Motor neuron (in vitro differentiated cells): ENCODE data around the gene PLK3. TPM values are rescaled to one million over a fixed set of nuclear protein-coding genes. Genes with fewer than 3 reads are reported as not detected.
A peak's percentile ranks its signal among the peaks of the same experiment; 100 is the strongest.
"Not testable (repeated sequence)": the region's sequence is repeated elsewhere in the genome, so short reads cannot be mapped to it uniquely, and the experiment has no call there.

Source experiments
- ATAC-seq, 8 experiments: fragments of 200-7000 bp; cut with Tn5 transposase; replicated peaks in 6 of 8; 2 replicates each; pipeline ENCODE4 v1.8.0; 2021; ENCODE audit warnings: mild to moderate bottlenecking in 8 of 8, moderate library complexity in 8 of 8
- H3K27ac ChIP-seq, 2 donors: fragments of 250-450 bp; sonication (Bioruptor Pico); 2 replicates each; pipeline ENCODE4 v1.9.0; 2021; ENCODE audit warnings: antibody characterized with exemption in 2 of 2, mild to moderate bottlenecking in 2 of 2, moderate library complexity in 1 of 2
- H3K4me1 ChIP-seq, 2 donors: fragments of 250-450 bp; sonication (Bioruptor Pico); replicated peaks in 1 of 2; 2 replicates each; pipeline ENCODE4 v1.6.1; 2021; ENCODE audit warnings: antibody characterized with exemption in 2 of 2, mild to moderate bottlenecking in 2 of 2, moderate library complexity in 1 of 2
- H3K4me3 ChIP-seq, 5 donors: fragments of 250-450 bp; sonication (Bioruptor Pico); 2 replicates each; pipeline ENCODE4 v1.9.0; 2021; ENCODE audit warnings: antibody characterized with exemption in 5 of 5, mild to moderate bottlenecking in 5 of 5, moderate library complexity in 4 of 5
- WGBS, 10 experiments: fragments of 450-650 bp; shearing (Covaris generic); methylation state at CpG; one replicate each; pipeline ENCODE4 v1.0.0; 2022; 5-methylcytosine and 5-hydroxymethylcytosine counted together
- in situ Hi-C, 9 experiments: fragments of 400-800 bp; cut with MboI; loops; one replicate each; pipeline ENCODE4 v1.15.0; 2021; ENCODE audit warnings: low sequenced_read_pairs in 9 of 9, low pct_unique_long_range_greater_than_20kb in 2 of 9; ENCODE audit not compliant: unreplicated experiment in 9 of 9
- total RNA-seq, 8 experiments: library from RNA; unstranded; fragments of 300-600 nt; gene quantifications; 2 replicates each; pipeline versions ENCODE4 v1.2.3 to v1.2.4, GENCODE V29; 2022

The PLK3 gene
- total RNA-seq, 8 experiments from 2014 or later = 17.4 to 48.5 (median 28.3) TPM

- Histone ChIP-seq H3K27ac (no peak overlapping the region), H3K4me3 (no peak overlapping the region), H3K4me1 (peaks cover 0 to 6% of the 10 kb centered on the region in 2 donors)
- WGBS, 10 experiments = 62 to 100% (median 89%) methylated on average over 1 to 9 of the region's 9 CpGs; no CpG with 5 or more reads in 3 of the 10 experiments
- in situ Hi-C loops = no loop called here
- ATAC-seq = peak in 1 of 8 experiments; percentile 2
Observed at GRCh38 chr1:44792736-44793502, 7.3 kb upstream of the PLK3 start.

- WGBS, 10 experiments = 29 to 100% (median 94%) methylated on average over 1 to 7 of the region's 8 CpGs; no CpG with 5 or more reads in 2 of the 10 experiments
- H3K27ac ChIP-seq, ATAC-seq, H3K4me3 ChIP-seq, in situ Hi-C loops: not testable (repeated sequence)
- peaks cover 18 to 19% of the 10 kb centered on the region in 2 donors for H3K4me1 ChIP-seq
Observed at GRCh38 chr1:44797886-44798285, 2.3 kb upstream of the PLK3 start.

GRCh38 chr1:44798481-44799365 lies 1.5 kb upstream of the PLK3 start:
- 50 to 90% (median 86%) methylated on average over 1 to 9 of the region's 10 CpGs; no CpG with 5 or more reads in 2 of the 10 experiments for WGBS, 10 experiments
- in situ Hi-C loops = no loop called here
- H3K4me3 ChIP-seq = no peak overlapping the region
- H3K4me1 ChIP-seq = peaks cover 22% of the 10 kb centered on the region in 2 donors
- peak overlapping the region; percentile 91 to 92 for H3K27ac ChIP-seq
- no peak for ATAC-seq

DNA sequence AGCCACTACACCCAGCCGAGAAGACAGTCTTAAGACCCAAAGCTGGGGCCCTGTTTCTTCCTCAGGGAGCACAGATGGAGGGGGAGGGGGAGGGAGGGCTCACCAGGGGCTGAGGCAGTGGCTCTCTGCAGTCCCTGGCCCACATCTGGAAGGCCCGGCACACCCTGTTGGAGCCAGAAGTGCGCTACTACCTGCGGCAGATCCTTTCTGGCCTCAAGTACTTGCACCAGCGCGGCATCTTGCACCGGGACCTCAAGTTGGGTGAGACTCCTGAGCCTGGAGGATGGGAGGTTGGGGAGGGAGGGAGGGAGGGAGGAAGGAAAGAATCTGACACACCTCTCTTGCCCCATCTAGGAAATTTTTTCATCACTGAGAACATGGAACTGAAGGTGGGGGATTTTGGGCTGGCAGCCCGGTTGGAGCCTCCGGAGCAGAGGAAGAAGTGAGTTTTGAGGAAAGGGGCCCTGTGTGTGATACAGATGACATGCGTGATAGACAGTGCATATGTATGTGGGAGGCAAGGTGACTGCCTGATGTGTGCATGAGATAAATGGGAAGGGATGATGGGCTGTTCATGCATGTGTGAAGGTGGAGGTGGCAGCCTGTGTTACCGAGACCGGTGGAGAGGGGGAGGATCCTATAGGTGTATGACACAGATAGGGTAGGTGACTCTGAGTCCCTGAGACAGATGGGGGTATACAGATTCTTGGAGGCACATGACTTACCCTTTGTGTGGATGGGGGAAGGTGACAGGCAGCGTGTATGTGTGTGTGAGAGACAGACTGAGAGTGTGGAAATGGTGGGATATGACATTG lies 1.5 kb downstream of the PLK3 start:
- peak in 4 of 8 experiments; percentile 0 to 2 (median 0) for ATAC-seq
- Histone ChIP-seq H3K4me3 (peak overlapping the region; percentile 53 to 77 (median 63)), H3K27ac (peak overlapping the region; percentile 91 to 92), H3K4me1 (peaks cover 22 to 25% of the 10 kb centered on the region in 2 donors)
- in situ Hi-C loops = no loop called here
- 15 to 70% (median 60%) methylated on average over 1 to 6 of the region's 13 CpGs; no CpG with 5 or more reads in 3 of the 10 experiments for WGBS, 10 experiments

DNA sequence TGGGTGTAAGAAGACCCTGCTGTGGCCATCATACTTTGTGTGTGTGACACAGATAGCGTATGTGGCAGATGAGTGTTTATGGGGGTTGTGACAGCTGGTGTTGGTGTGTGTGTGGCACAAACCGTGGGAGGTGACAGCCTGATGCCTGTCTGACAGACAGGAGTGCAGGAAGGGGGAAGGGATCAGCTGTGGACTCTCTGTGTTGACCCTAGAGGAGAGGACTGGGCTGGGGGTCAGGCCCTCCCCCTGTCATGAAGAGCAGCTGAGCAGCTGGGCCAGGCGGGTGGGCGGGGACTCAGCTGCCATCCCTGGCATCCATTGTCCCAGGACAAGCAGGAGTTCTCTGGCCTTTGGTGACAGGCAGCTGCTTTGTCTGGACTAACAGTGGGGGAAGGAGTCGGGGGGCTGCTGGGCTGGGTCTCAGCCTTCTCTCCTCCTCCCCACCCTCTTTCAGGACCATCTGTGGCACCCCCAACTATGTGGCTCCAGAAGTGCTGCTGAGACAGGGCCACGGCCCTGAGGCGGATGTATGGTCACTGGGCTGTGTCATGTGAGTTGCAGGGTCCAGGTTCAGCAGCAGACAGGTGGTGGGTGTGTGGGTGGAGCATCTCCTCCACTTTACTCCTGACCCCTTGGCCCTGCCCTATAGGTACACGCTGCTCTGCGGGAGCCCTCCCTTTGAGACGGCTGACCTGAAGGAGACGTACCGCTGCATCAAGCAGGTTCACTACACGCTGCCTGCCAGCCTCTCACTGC lies 2.3 kb downstream of the PLK3 start:
- H3K4me1 ChIP-seq = peaks cover 30 to 33% of the 10 kb centered on the region in 2 donors
- WGBS, 10 experiments = 0 to 81% (median 27%) methylated on average over 1 to 6 of the region's 13 CpGs; no CpG with 5 or more reads in 2 of the 10 experiments
- peak in 4 of 8 experiments; percentile 0 to 9 (median 4) for ATAC-seq
- in situ Hi-C loops = no loop called here
- peak overlapping the region; percentile 53 to 77 (median 63) for H3K4me3 ChIP-seq
- H3K27ac ChIP-seq = peak overlapping the region; percentile 91 to 92

GRCh38 chr1:44803062-44803311 lies 2.8 kb downstream of the PLK3 start:
- Histone ChIP-seq H3K4me1 (peaks cover 35 to 38% of the 10 kb centered on the region in 2 donors), H3K4me3 (no peak overlapping the region), H3K27ac (peak overlapping the region; percentile 91 to 92)
- WGBS, 10 experiments = 78 to 100% (median 100%) methylated on average over 1 to 3 of the region's 9 CpGs; no CpG with 5 or more reads in 5 of the 10 experiments
- ATAC-seq = no peak
- in situ Hi-C loops = no loop called here

DNA sequence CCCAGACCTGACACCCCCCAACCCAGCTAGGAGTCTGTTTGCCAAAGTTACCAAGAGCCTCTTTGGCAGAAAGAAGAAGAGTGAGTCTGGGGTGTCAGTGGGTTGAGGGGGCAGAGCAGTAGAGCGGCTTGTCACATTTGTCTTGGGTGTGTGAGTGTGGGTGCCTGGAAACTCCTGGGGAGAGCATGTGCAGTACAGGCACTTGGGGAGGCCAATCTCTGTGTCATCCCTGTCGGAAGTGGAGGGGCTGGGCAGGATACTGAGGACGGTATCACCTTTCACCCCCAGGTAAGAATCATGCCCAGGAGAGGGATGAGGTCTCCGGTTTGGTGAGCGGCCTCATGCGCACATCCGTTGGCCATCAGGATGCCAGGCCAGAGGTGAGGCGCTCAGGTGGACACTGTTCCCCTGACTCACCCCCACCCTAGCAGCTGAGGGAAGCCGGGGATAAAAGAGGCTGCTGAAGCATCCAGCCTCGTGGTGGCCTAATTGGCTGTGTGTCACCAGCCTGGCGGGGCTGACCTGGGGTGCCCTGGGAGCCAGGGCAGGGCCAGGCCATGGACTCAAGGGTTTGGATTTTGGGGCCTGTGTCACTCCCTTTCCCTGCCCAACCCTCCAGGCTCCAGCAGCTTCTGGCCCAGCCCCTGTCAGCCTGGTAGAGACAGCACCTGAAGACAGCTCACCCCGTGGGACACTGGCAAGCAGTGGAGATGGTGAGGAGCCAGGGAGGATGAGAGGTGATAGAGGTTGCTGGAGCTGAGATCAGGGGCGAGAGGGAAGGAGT lies 3.3 kb downstream of the PLK3 start:
- in situ Hi-C loops = no loop called here
- Histone ChIP-seq H3K27ac (peak overlapping the region in 1 of 2 donors; percentile 91), H3K4me1 (peaks cover 39 to 43% of the 10 kb centered on the region in 2 donors), H3K4me3 (no peak overlapping the region)
- ATAC-seq = no peak
- WGBS, 10 experiments = 88 to 100% (median 100%) methylated on average over 5 to 6 of the region's 13 CpGs; no CpG with 5 or more reads in 7 of the 10 experiments

DNA sequence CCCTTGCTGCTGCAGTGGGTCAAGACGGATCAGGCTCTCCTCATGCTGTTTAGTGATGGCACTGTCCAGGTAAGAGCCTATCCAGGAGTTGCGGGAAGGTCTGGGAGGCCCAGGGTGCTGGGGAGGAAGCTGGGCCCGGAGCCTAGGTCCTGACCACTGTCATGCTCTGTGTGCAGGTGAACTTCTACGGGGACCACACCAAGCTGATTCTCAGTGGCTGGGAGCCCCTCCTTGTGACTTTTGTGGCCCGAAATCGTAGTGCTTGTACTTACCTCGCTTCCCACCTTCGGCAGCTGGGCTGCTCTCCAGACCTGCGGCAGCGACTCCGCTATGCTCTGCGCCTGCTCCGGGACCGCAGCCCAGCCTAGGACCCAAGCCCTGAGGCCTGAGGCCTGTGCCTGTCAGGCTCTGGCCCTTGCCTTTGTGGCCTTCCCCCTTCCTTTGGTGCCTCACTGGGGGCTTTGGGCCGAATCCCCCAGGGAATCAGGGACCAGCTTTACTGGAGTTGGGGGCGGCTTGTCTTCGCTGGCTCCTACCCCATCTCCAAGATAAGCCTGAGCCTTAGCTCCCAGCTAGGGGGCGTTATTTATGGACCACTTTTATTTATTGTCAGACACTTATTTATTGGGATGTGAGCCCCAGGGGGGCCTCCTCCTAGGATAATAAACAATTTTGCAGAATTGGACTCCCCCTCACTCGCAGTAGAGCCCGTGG lies 5.3 kb downstream of the PLK3 start:
- WGBS, 10 experiments = 67 to 100% (median 92%) methylated on average over 1 to 11 of the region's 20 CpGs; no CpG with 5 or more reads in 3 of the 10 experiments
- no peak overlapping the region for H3K27ac ChIP-seq
- H3K4me1 ChIP-seq = peaks cover 46 to 50% of the 10 kb centered on the region in 2 donors
- ATAC-seq = no peak
- no peak overlapping the region for H3K4me3 ChIP-seq
- in situ Hi-C loops = no loop called here

- Histone ChIP-seq H3K4me3 (no peak overlapping the region), H3K4me1 (peaks cover 46 to 50% of the 10 kb centered on the region in 2 donors), H3K27ac (peak overlapping the region in 1 of 2 donors; percentile 95)
- in situ Hi-C loops = no loop called here
- WGBS, 10 experiments = 95 to 100% (median 100%) methylated on average over 1 to 36 of the region's 70 CpGs; no CpG with 5 or more reads in 6 of the 10 experiments
- ATAC-seq = no peak
Observed at GRCh38 chr1:44806025-44806703, 6.0 kb downstream of the PLK3 start.

- ATAC-seq = no peak
- 0 to 89% (median 71%) methylated on average over 1 to 7 of the region's 7 CpGs; no CpG with 5 or more reads in 3 of the 10 experiments for WGBS, 10 experiments
- Histone ChIP-seq H3K4me3 (peak within 1 kb of the TSS in 1 of 5 donors; percentile 20), H3K27ac (peak within 1 kb of the TSS; percentile 74 to 95), H3K4me1 (peaks cover 44 to 50% of the 10 kb centered on the region in 2 donors)
- in situ Hi-C loops = no loop called here
Observed at GRCh38 chr1:44806704-44807363, 6.7 kb downstream of the PLK3 start, which contains the start of gene DYNLT4. TSS of gene DYNLT4 (minus strand) at chr1:44807351. CDS start at chr1:44806668, 683 bp downstream.
